GM15510 (cell line): ENCODE data around the gene SLC7A14.

Experiments
- POLR2A ChIP-seq: IDR thresholded peaks from 3 replicates; pipeline ENCODE4 v1.6.1; 2011; ENCODE audit warnings: borderline replicate concordance; ENCODE audit not compliant: insufficient read length; ENCODE audit errors: extremely low read depth

Gene SLC7A14

DNA sequence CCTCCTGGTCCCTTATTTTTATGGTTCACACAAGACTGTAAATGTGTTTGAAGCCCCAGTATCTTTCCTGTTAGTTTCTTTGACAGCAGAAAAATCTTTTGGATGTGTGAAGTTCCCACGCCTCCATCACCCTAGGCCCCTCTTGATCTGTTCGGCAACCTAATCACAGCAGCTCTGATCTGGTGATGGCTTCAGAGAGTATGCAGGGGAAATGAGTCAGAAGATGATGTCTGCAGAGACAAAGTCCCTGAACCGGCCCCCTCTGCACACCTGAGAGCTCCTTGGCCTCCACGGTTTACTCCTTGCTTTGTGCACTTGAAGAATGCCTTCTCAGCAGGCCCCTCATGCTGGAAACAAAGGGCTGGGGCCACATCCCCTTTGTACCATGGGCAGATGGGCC lies 103.7 kb downstream of the SLC7A14 start:
- TF ChIP-seq POLR2A: no peak

DNA sequence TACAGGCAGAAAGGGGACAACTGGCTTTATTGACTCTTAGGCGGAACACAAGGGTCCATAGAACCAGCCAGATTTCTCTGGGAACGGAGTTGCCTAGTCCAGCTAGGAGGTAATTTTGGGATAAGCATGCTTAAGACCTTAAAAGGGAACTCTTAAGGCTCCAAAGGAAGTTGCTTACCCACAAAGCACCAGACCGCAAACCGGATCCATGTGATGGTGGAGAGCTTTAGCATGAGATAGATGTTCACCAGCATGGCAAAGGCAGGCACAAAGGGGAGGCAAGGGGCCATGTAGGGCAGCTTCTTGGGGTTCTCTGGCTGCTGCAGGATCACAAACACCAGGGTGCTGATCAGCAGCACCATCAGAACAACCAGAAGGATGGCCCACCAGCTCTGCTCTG lies 105.8 kb downstream of the SLC7A14 start:
- no peak for TF ChIP-seq POLR2A

DNA sequence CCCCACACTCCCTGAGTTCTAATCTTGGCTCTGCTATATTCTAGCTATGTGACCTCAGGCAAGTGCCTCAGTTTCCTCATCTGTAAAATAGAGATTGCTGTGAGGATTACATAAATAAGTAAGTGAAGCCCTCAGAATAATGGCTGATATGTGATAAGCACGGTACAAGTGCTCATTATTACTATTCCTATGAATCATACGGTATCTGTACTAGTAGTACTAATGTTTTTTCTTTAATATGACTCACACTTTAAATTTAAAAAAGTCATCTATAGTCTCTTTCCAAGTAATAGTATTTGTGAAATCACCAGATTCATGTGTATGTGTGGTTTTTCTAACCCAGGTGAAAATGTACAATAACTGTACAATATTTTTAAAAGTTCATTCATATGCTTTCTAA lies 108.5 kb downstream of the SLC7A14 start:
- no peak for TF ChIP-seq POLR2A

DNA sequence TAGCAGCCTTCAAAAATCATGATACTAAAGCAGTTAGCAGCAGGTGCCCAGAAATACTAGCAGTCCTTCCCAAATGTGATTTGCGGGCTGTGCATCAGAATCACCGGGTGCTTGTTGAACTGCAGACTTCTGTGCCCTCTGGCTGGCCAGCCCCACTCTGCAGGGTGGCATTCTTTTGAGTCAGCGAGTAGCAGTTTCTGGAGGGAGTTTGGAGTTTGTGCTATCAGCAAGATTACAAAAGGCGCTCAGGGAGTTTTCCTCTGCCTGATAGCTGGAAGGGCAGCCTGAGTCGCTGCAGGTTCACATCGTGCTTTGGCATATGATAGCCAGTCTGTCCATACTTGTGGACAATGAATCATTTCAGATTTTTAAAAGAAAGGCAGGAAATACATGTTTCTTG lies 109.6 kb downstream of the SLC7A14 start:
- no peak for TF ChIP-seq POLR2A

DNA sequence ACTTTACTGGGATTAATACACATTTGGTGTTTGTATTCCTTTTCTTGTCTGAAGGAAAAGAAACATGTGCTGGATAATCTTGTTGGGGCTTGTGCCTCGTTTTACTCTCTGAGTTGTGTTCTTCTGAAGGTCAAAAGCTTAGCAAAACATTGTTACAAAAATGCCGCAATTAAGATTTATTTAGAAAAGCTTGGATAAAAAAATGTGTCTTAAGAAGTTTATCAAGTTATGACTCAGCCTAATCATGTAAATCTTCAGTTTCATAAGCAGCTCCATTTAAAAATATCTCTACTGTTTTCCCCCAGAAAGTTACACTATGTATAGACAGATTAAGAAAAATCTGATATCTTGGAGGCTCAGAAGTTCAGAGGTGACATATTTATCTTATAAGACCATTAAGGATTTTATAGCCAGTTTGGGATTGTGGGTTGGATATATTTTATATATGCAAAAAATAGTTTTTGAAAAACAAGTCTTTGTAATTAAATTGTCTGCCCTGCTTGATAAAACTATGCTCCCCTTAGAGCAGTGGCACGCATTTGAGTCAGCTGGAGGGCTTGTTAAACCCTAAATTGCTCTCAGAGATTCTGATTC lies 110.7 kb downstream of the SLC7A14 start:
- no peak for TF ChIP-seq POLR2A

DNA sequence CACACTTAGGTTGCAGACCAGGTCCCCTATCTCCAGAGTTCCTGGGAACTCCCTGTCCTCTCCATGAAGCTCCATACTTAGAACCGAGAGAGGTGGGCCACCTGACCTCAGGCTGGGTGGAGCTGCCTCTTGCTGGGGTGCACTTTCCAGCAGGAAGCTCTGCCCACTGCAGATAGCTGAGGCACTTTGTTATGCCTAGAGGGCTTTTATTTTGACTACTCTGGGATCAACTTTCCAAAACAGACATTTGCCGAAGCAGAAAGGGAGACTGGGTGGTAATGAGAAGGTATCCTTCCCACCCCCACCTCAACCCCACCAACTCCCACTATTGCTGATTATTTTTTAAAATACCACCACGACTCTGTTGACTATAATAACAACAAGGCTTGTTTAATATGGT lies 112.5 kb downstream of the SLC7A14 start:
- TF ChIP-seq POLR2A: no peak

DNA sequence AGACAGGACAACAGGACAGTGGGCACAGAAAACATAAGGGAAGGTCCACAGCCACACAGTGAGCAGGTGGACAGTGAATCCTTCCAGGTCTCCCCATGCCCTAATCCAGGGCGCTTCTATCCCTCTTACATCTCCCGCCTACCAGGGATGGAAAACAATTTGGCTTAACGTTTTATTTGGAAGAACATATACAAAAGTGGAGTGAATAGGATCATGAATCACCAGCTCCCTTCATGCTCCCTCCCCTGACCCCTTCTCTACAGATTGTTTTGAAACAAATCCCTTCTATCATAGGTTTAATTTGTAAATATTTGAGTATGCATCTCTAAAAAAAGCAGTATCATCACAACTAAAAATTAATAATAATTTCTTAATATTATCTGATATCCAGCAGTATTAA lies 114.7 kb downstream of the SLC7A14 start:
- no peak for TF ChIP-seq POLR2A

DNA sequence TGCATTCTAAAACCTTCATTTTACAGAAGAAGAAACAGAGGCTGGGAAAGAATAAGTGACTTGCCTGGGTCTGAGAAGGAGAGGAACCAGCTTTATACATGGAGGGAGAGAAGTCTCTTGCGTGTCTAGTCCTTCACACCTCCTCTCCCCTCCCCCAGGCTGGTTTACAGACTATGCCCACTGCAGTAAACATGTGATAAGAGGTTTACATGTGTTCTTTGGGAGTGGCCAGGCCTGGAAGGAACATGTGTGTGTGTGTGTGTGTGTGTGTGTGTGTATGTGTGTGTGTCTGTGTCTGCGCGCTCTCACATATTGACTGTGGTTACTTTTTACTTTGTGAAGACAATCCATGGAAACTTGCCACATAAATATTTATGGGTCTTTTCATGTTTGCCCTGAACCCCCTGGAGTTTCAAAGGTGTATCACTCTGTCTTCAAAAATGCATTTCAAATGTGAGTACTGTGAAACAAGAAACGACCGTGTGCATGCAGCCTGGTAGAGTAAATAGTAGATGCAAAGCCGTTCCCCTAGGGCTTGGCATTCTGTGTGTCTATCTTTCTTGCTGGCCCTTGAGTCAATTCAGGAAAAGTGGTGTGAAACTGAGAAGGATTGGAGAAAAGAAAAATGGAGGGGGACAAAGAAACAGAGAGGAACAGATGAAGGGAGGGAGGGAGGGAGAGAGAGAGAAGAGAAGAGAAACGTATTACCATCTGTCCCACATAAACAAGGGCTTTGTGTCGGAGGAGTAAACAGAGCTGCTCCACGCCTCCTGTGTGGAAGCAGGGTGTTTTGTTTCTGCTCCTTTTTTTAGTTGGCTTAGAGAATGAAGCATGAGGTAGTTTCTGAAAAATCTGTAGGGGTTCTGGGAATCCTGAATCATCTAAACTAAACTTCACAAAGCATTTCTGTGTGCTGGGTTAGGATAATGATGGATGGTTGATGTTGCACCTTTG lies 115.5 kb downstream of the SLC7A14 start:
- TF ChIP-seq POLR2A: no peak

DNA sequence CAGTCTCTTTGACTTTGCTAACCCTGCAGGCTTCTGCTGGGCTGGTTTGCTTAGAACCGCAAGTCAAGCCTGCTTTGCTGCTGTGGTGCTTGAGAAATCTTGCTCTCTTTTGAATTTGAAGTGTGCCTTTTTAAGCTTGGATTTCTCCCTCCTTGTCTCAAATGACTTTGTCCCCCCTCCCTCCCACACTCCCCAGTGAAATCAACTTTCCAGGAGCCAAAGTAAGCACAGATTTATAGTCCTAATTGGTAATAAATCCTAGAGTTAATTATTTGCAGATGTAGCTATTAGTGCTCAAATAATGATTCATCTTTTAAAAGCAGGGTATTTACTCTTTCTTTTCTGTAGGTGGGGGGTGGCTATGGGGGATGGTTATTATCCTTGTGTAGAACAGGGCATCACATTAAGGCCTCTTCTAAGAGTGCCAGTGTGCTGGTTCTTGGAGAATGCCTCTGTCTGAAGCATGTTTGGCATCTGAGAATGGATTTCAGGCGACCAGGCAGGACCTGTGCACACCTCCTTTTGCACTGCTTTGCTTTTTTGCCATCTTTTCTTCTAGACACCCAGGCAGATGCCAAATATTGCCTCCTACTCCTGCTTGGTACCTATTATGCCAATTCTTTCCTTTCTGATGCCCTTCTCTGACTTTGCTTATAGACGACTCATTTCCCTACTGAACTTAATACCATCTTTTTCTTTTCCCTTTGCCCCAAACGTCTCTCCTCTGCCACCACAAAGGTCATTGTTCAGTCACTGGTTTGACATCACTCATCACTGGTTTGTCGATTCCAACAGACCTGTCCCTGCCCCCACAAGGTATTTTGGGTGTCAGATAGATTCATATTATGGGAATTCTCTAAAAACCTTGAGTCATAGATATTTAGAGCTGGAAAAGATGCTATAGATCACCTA lies 116.5 kb downstream of the SLC7A14 start:
- TF ChIP-seq POLR2A: no peak

DNA sequence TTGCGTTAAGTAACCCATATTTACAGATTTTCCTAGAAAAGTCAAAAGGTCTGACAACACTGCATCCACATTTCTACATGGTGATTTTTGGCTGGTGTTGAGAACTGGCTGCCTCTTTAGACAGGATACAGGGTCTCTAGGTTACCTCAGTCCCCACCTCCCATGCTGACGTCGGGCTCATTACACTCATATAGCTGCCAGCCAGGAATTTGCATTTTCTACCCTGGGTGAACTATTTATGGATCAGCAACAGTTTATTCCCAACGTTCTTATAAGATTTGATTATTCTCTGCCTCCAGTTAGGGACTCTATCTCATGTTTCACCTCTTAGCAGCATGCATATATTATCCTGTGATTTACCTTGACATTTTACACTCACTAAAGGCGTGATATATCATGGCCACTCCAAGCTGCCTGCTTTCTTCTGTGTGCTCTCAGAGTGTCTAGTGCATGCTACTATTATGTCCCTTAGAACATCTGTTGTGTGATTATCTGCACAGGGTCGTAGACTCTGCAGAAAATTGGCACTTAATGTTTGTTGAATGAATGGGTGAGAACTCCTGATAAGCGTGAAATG lies 118.2 kb downstream of the SLC7A14 start:
- no peak for TF ChIP-seq POLR2A

DNA sequence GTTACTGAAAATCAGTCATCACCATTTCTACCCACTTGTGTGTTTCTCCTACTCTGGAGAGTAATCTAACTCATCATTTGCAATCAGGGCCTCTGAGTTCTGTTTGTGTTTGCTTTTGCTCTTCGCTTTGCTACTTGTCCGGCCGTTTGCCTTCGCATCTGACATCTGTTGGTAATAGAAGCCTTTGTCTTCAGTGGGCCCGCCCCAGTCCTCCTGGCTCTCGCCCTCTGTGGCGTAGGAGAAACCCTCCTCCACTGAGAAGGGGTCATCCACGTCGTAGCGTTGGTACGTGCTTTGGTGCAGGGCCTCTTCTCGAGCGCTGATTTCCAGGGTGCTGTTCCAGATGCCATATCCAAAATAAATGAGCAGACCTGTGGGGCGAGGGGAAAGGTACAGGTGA lies 118.9 kb downstream of the SLC7A14 start:
- TF ChIP-seq POLR2A: no peak

DNA sequence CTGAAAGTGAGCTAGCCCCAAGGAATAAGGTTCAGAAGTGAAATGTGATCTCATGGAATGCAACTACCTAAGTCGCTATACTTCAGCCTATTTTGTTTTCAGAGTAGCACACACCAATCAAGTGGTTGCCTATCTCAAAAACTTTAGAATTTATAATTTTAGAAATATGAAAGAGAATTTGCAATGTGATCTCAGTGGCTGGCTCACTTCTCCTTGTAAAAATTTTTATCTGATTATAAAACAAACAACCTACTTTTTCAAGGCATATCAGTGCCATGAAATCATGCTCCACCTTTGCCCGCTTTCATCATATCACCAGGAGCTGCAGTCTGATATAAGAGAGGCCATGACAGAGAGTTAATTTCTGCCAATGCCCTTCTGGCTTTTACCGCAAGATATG lies 119.9 kb downstream of the SLC7A14 start:
- no peak for TF ChIP-seq POLR2A

DNA sequence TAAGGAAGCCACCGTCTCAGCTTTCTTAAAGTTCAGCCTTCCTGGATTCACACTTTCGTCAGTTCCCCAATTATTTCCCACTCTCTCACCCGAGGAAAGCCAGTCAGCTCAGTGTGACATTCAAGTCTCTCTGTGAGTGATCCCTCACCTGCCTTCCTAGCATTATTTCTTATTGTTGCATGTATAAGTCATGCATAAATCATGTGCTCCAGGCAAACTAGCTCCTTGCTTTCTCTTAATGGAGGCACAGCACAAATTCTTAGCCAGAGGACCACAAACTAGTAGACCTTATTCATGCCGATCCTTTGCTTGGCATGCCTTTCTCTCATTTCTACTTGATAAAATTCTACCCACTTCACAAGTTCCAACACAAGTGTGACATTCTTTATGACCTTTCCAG lies 122.9 kb downstream of the SLC7A14 start:
- TF ChIP-seq POLR2A: no peak

DNA sequence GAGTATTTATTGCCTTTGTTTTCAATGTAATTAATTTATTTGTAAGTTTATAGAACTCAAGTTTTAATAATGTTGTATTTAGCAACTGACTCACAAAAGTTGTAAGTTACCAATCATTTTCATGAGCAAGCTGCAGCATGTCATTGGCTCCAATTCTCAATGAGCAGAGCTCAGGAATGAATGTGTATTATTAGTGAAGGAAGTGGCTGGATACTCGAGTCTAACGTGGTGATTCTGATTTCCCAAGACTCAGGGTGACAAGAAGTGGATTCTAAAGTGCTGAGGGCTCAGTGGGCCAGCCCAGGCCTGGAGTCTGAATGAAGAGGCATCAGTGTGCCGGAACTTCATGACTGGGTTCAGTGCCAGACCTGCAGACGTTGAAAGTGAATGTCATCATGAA lies 127.6 kb downstream of the SLC7A14 start:
- TF ChIP-seq POLR2A: no peak

DNA sequence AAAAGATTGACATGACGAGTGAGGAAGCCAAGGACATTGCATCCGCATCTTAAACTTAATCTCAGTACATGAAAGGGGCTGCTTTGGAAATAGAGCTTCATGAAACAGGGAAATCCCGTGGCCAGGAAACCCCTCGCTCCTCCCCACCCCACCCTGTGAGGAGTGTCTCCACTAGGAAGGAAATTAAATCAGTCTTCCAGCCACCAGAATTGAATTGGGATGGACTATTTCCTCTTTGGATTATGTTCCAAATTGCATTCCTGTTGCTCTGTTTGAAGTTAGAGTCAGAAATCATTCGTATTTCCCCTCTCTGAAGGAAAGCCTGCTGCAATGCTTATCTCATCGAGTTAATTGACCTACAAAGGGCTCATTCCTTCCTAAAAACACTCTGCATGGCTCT lies 131.4 kb downstream of the SLC7A14 start:
- TF ChIP-seq POLR2A: no peak
